ENCODE data around the gene PYCARD. TPM values are rescaled to one million over a fixed set of nuclear protein-coding genes. Genes with fewer than 3 reads are reported as not detected.
A peak's percentile ranks its signal among the peaks of the same experiment; 100 is the strongest.

Gene PYCARD
- total RNA-seq, 6 donors from 2014 or later: 44.0 to 103 (median 83.7) TPM

- peak in 1 of 2 donors; percentile 77 for DNase-seq
- Histone ChIP-seq H3K4me3 (no peak overlapping the region), H3K9me3 (no peaks in the 10 kb centered on the region), H3K27ac (no peak overlapping the region), H3K36me3 (peaks cover 57 to 79% (median 67%) of the 10 kb centered on the region in 4 donors), H3K27me3 (no peaks in the 10 kb centered on the region), H3K4me1 (peaks cover 29 to 51% (median 36%) of the 10 kb centered on the region in 4 donors)
- no peak for TF ChIP-seq CTCF (IDR thresholded peaks at IDR 0.05)
- WGBS, 2 donors: 92 to 96% methylated on average over 14 of the region's 14 CpGs
- no peak for ATAC-seq (ENCODE audit: low FRiP score in 2 of 2)
Measured at GRCh38 chr16:31184888-31185287, 17.7 kb downstream of the PYCARD start.

DNA sequence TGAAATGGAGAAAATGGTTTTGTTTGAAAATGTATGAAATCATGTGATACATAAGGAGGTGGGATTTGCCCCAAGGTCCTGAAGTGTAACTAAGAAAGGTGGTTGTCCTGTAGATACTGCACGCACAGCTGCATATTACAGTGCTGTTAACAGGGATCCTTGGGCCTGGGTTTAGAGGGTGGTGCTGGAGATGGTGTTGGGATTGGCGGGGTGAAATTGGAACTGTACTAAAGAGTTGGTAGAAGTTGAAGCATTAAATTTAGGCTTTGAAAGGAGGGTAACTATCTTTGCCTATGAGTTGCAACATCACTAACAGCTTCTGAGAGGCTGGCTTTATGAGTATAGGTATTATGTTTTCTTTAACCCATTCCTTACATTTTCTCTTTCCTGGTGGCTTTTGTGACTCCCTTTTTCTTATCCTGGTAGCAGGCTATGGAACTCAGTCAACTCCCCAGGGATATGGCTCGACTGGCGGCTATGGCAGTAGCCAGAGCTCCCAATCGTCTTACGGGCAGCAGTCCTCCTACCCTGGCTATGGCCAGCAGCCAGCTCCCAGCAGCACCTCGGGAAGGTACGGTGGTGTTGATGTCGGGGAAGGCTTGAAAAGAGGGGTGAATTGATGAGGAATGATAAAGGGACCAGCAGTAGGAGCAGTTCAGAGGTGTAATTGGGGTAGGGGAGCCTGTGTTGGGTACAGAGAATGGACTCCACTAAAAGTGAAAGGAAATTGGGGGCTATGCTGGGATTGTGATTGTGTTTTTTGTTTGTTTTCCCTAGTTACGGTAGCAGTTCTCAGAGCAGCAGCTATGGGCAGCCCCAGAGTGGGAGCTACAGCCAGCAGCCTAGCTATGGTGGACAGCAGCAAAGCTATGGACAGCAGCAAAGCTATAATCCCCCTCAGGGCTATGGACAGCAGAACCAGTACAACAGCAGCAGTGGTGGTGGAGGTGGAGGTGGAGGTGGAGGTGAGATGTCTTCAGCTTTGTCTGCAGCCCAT lies 18.8 kb downstream of the PYCARD start:
- H3K36me3 ChIP-seq: peaks cover 45 to 67% (median 55%) of the 10 kb centered on the region in 4 donors
- WGBS, 2 donors: 81 to 84% methylated on average over 10 of the region's 10 CpGs
- no peak for TF ChIP-seq POLR2A (IDR thresholded peaks at IDR 0.05)
- no peak for TF ChIP-seq EP300 (IDR thresholded peaks at IDR 0.05)
- TF ChIP-seq POLR2AphosphoS5 (IDR thresholded peaks at IDR 0.05): no peak
- no peak for TF ChIP-seq CTCF (IDR thresholded peaks at IDR 0.05)
- peaks cover 34 to 58% (median 39%) of the 10 kb centered on the region in 4 donors for H3K4me1 ChIP-seq
- no peak for DNase-seq
- ATAC-seq (ENCODE audit: low FRiP score in 2 of 2): no peak
- no peak overlapping the region for H3K4me3 ChIP-seq
- no peak overlapping the region for H3K27ac ChIP-seq
- no peaks in the 10 kb centered on the region for H3K9me3 ChIP-seq
- no peaks in the 10 kb centered on the region for H3K27me3 ChIP-seq

DNA sequence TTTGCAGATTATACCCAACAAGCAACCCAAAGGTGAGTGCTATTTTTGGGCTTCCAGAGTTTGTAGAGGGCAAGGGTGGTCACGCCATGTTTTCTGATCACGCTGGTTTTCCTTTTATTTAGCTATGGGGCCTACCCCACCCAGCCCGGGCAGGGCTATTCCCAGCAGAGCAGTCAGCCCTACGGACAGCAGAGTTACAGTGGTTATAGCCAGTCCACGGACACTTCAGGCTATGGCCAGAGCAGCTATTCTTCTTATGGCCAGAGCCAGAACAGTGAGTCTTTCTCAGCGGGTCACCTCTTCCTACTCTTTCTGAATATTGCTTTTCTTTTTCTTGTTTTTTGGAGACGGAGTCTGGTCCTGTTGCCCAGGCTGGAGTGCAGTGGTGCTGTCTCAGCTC lies 20.2 kb downstream of the PYCARD start:
- no peak for ATAC-seq (ENCODE audit: low FRiP score in 2 of 2)
- peak overlapping the region in 3 of 4 donors; percentile 71 to 94 (median 82) for H3K4me3 ChIP-seq
- peaks cover 40 to 65% (median 42%) of the 10 kb centered on the region in 4 donors for H3K4me1 ChIP-seq
- H3K27me3 ChIP-seq: no peaks in the 10 kb centered on the region
- DNase-seq: no peak
- H3K36me3 ChIP-seq: peaks cover 34 to 54% (median 44%) of the 10 kb centered on the region in 4 donors
- peak overlapping the region in 2 of 4 donors; percentile 19 to 98 for H3K27ac ChIP-seq
- H3K9me3 ChIP-seq: no peaks in the 10 kb centered on the region
- WGBS, 2 donors: 33 to 48% methylated on average over 7 of the region's 7 CpGs
- no peak for TF ChIP-seq POLR2AphosphoS5 (IDR thresholded peaks at IDR 0.05)

DNA sequence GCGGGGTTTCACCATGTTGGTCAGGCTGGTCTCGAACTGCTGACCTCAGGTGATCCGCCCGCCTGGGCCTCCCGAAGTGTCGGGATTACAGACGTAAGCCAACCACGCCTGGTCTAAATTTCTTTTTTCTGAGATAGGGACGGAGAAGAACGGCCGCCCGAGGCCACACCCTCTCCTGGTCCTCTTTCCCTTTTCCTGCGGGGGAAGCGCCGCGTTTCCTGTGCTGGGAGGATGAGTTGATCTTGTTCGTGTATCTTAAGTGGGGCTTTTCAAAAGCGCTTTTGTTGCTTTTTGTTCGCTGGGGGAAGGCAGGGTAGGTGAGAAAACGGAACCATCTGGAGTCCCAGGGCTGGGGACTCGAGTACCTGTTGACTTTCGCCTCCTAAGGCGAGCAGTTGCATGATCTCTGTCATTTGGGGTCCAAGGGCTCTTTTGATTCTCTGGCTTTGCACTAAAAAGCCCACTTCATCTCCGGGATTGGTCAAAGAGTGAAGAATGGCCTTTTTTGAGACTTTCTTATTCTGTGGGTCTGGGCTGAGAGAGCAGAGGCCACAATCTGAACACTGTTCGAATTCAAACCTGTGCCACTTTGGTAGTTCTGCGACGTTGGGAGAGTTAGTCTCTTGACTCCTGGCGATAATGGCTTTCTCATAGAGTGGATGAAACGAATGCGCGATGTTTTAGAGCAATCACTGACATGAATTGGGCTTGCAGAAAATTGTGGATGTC lies 21.3 kb downstream of the PYCARD start:
- DNase-seq: peak in 1 of 2 donors; percentile 52
- Histone ChIP-seq H3K27ac (peak overlapping the region; percentile 96 to 98 (median 98)), H3K4me1 (peaks cover 44 to 67% (median 47%) of the 10 kb centered on the region in 4 donors)

More for the DNA sequence above, 21.3 kb downstream of the PYCARD start:
- TF ChIP-seq POLR2A (IDR thresholded peaks at IDR 0.05) (no peak), EP300 (IDR thresholded peaks at IDR 0.05) (no peak), POLR2AphosphoS5 (IDR thresholded peaks at IDR 0.05) (no peak), CTCF (IDR thresholded peaks at IDR 0.05) (no peak)
- H3K9me3 ChIP-seq: no peaks in the 10 kb centered on the region
- H3K27me3 ChIP-seq: no peaks in the 10 kb centered on the region
- peak in 1 of 2 donors; percentile 18 for ATAC-seq (ENCODE audit: low FRiP score in 2 of 2)
- WGBS, 2 donors: 3 to 4% methylated on average over 27 to 31 of the region's 31 CpGs
- peaks cover 25 to 42% (median 32%) of the 10 kb centered on the region in 4 donors for H3K36me3 ChIP-seq
- H3K4me3 ChIP-seq: peak overlapping the region; percentile 71 to 94 (median 82)
